ENCODE data around the gene ALG1L2.
"Not testable (repeated sequence)": the region's sequence is repeated elsewhere in the genome, so short reads cannot be mapped to it uniquely, and the experiment has no call there.

The ALG1L2 gene

GRCh38 chr3:130093741-130094391 lies 12.2 kb downstream of the ALG1L2 start:
- no peak for DNase-seq (ENCODE audit: low read depth)

- DNase-seq (ENCODE audit: low read depth), result not testable (repeated sequence)
These were observed 12.9 kb downstream of the ALG1L2 start for GRCh38 chr3:130094491-130094941.

- DNase-seq (ENCODE audit: low read depth), result not testable (repeated sequence)
These were observed 14.2 kb downstream of the ALG1L2 start for GRCh38 chr3:130095858-130096257.

GRCh38 chr3:130097096-130097495 lies 15.5 kb downstream of the ALG1L2 start:
- DNase-seq (ENCODE audit: low read depth), result not testable (repeated sequence)

GRCh38 chr3:130097690-130098638 lies 16.3 kb downstream of the ALG1L2 start:
- peak; percentile 26 for DNase-seq (ENCODE audit: low read depth)

- DNase-seq (ENCODE audit: low read depth), result not testable (repeated sequence)
These were observed 17.2 kb downstream of the ALG1L2 start for GRCh38 chr3:130098639-130099385.

GRCh38 chr3:130102545-130102944 lies 20.9 kb downstream of the ALG1L2 start:
- DNase-seq (ENCODE audit: low read depth), result not testable (repeated sequence)

- DNase-seq (ENCODE audit: low read depth), result not testable (repeated sequence)
These were observed 22.6 kb downstream of the ALG1L2 start for GRCh38 chr3:130104191-130104590.

- not testable (repeated sequence) for DNase-seq (ENCODE audit: low read depth)
These were observed 25.8 kb downstream of the ALG1L2 start for GRCh38 chr3:130107333-130107995.

- not testable (repeated sequence) for DNase-seq (ENCODE audit: low read depth)
These were observed 27.4 kb downstream of the ALG1L2 start for GRCh38 chr3:130108836-130109585.

GRCh38 chr3:130110386-130111169 lies 28.9 kb downstream of the ALG1L2 start:
- not testable (repeated sequence) for DNase-seq (ENCODE audit: low read depth)

- DNase-seq (ENCODE audit: low read depth), result peak; percentile 99
These were observed 29.7 kb downstream of the ALG1L2 start for GRCh38 chr3:130111185-130111864.

- peak; percentile 98 for DNase-seq (ENCODE audit: low read depth)
These were observed 30.5 kb downstream of the ALG1L2 start for GRCh38 chr3:130111865-130112747.

GRCh38 chr3:130112748-130113073 lies 31.1 kb downstream of the ALG1L2 start:
- not testable (repeated sequence) for DNase-seq (ENCODE audit: low read depth)

GRCh38 chr3:130115400-130115799 lies 33.8 kb downstream of the ALG1L2 start:
- DNase-seq (ENCODE audit: low read depth), result not testable (repeated sequence)

- no peak for DNase-seq (ENCODE audit: low read depth)
These were observed 36.3 kb downstream of the ALG1L2 start for GRCh38 chr3:130117933-130118332.

- not testable (repeated sequence) for DNase-seq (ENCODE audit: low read depth)
These were observed 38.2 kb downstream of the ALG1L2 start for GRCh38 chr3:130119824-130120223.

- not testable (repeated sequence) for DNase-seq (ENCODE audit: low read depth)
These were observed 38.7 kb downstream of the ALG1L2 start for GRCh38 chr3:130120291-130120690.
